H1 (cell line): ENCODE data around the gene NDUFB6. TPM values are rescaled to one million over a fixed set of nuclear protein-coding genes. Genes with fewer than 3 reads are reported as not detected.

ENCODE experiments used
- CTCF ChIA-PET: fragments of 300-600 bp; sonication (Branson Sonifier 250); formaldehyde crosslinking; loops from one replicate; lab custom pipeline; 2021; ENCODE audit not compliant: partially characterized antibody; lab: Charles Lee
- POLR2A ChIA-PET: fragments of 300-600 bp; sonication (Branson Sonifier 250); formaldehyde crosslinking; loops from one replicate; lab custom pipeline; 2021; ENCODE audit warnings: inconsistent platforms; ENCODE audit not compliant: partially characterized antibody; lab: Charles Lee
- DNase-seq, 2 experiments: peaks; one replicate each; pipeline versions ENCODE4 v3.0.0 to v3.0.0-alpha.2; 2010 to 2022; ENCODE audit warnings: low spot score in 2 of 2, low read depth in 1 of 2, mixed read lengths in 1 of 2
- FAIRE-seq: peaks from 2 replicates; lab custom pipeline; 2011; peaks lifted over from hg19 to GRCh38; lab: Jason Lieb, UNC
- H2AFZ ChIP-seq: 2 replicates; pipeline ENCODE4 v1.8.1; 2012; ENCODE audit warnings: low read length, inconsistent platforms
- H2AK5ac ChIP-seq: 2 replicates; pipeline ENCODE4 v1.6.1; 2013; ENCODE audit warnings: low read depth, low read length
- H2BK120ac ChIP-seq: replicated peaks from 2 replicates; pipeline ENCODE3; 2013; ENCODE audit warnings: low read depth, low read length, inconsistent platforms
- H2BK12ac ChIP-seq: 2 replicates; pipeline ENCODE4 v1.6.1; 2013; ENCODE audit warnings: low read depth, low read length
- H2BK15ac ChIP-seq: 2 replicates; pipeline ENCODE4 v1.6.1; 2013; ENCODE audit warnings: low read length
- H2BK20ac ChIP-seq: 2 replicates; pipeline ENCODE4 v1.6.1; 2013; ENCODE audit warnings: low read length
- H2BK5ac ChIP-seq: 2 replicates; pipeline ENCODE4 v1.6.1; 2013; ENCODE audit warnings: low read depth, low read length
- H3K14ac ChIP-seq: 2 replicates; pipeline ENCODE4 v1.6.1; 2013; ENCODE audit warnings: inconsistent platforms; ENCODE audit not compliant: insufficient read length
- H3K18ac ChIP-seq: 2 replicates; pipeline ENCODE4 v1.6.1; 2013; ENCODE audit warnings: low read length; ENCODE audit errors: extremely low read depth
- H3K23ac ChIP-seq: 2 replicates; pipeline ENCODE4 v1.6.1; 2013; ENCODE audit warnings: inconsistent platforms; ENCODE audit not compliant: insufficient read length
- H3K23me2 ChIP-seq: 2 replicates; pipeline ENCODE4 v1.6.1; 2013; ENCODE audit warnings: low read depth, low read length
- H3K27ac ChIP-seq: 2 replicates; pipeline ENCODE4 v1.6.1; 2011; ENCODE audit warnings: low read depth, low read length, inconsistent platforms
- H3K27me3 ChIP-seq, 4 experiments: replicated peaks in 1 of 4; 1 replicate in 1 of 4; 2 replicates in 3 of 4; pipeline versions ENCODE4 v1.6.1 to v1.8.1; 2011 to 2013; ENCODE audit warnings: low read length in 3 of 4, mild to moderate bottlenecking in 3 of 4, inconsistent platforms in 2 of 4, mixed read lengths in 2 of 4, moderate library complexity in 1 of 4; ENCODE audit not compliant: control insufficient read depth in 3 of 4, insufficient read depth in 3 of 4; ENCODE audit errors: extremely low read depth in 1 of 4
- H3K36me3 ChIP-seq, 4 experiments: 2 replicates each; pipeline versions ENCODE4 v1.6.1 to v1.8.1; 2011 to 2013; ENCODE audit warnings: mild to moderate bottlenecking in 4 of 4, low read length in 3 of 4, moderate library complexity in 2 of 4, control low read depth in 1 of 4, inconsistent platforms in 1 of 4; ENCODE audit not compliant: insufficient read depth in 4 of 4, control insufficient read depth in 2 of 4
- H3K4ac ChIP-seq: replicated peaks from 2 replicates; pipeline ENCODE3; 2013; ENCODE audit warnings: low read length, low read depth, mixed read lengths, inconsistent platforms; ENCODE audit not compliant: insufficient read length
- H3K4me1 ChIP-seq, 4 experiments: replicated peaks in 1 of 4; 1 replicate in 1 of 4; 2 replicates in 3 of 4; pipeline versions ENCODE4 v1.6.1 to v1.8.1; 2011 to 2013; ENCODE audit warnings: low read length in 3 of 4, inconsistent platforms in 2 of 4, mixed read lengths in 1 of 4; ENCODE audit not compliant: insufficient read depth in 4 of 4, control insufficient read depth in 3 of 4
- H3K4me2 ChIP-seq, 2 experiments: 2 replicates each; pipeline versions ENCODE4 v1.6.1 to v1.8.1; 2011 to 2013; ENCODE audit warnings: low read depth in 2 of 2, low read length in 2 of 2, control low read depth in 1 of 2, inconsistent platforms in 1 of 2, mild to moderate bottlenecking in 1 of 2; ENCODE audit not compliant: insufficient read depth in 1 of 2
- H3K4me3 ChIP-seq, 4 experiments: fragments of 200-600, 300-600 bp in 1 of 4; sonication (generic), shearing (Covaris generic), sonication (Bioruptor Twin) in 1 of 4; 2 replicates each; pipeline versions ENCODE4 v1.5.1 to v1.8.1; 2011 to 2016; ENCODE audit warnings: low read length in 4 of 4, low read depth in 3 of 4, control low read depth in 2 of 4, inconsistent platforms in 2 of 4, mild to moderate bottlenecking in 2 of 4, mixed read lengths in 1 of 4, moderate library complexity in 1 of 4; ENCODE audit not compliant: insufficient read depth in 2 of 4; ENCODE audit errors: extremely low read depth in 1 of 4
- H3K56ac ChIP-seq: replicated peaks from 2 replicates; pipeline ENCODE3; 2013; ENCODE audit warnings: low read depth, mild to moderate bottlenecking, mixed read lengths, low read length, inconsistent platforms; ENCODE audit not compliant: insufficient read length
- H3K79me1 ChIP-seq: 2 replicates; pipeline ENCODE4 v1.6.1; 2013; ENCODE audit warnings: low read depth, low read length, control low read depth
- H3K79me2 ChIP-seq, 2 experiments: 2 replicates each; pipeline versions ENCODE4 v1.6.1 to v1.8.1; 2012 to 2013; ENCODE audit warnings: low read length in 2 of 2, mild to moderate bottlenecking in 2 of 2, inconsistent platforms in 1 of 2; ENCODE audit not compliant: insufficient read depth in 2 of 2, control insufficient read depth in 1 of 2
- H3K9ac ChIP-seq, 4 experiments: replicated peaks in 1 of 4; 1 replicate in 1 of 4; 2 replicates in 3 of 4; pipeline versions ENCODE4 v1.6.1 to v1.8.1; 2011 to 2013; ENCODE audit warnings: low read depth in 3 of 4, low read length in 3 of 4, control low read depth in 2 of 4, mild to moderate bottlenecking in 2 of 4, moderate library complexity in 2 of 4, inconsistent platforms in 1 of 4; ENCODE audit errors: extremely low read depth in 1 of 4
- H3K9me3 ChIP-seq, 2 experiments: 2 replicates each; pipeline versions ENCODE4 v1.6.1 to v1.8.1; 2012 to 2013; ENCODE audit warnings: mild to moderate bottlenecking in 2 of 2, moderate library complexity in 2 of 2, control low read depth in 1 of 2, inconsistent platforms in 1 of 2, low read depth in 1 of 2, low read length in 1 of 2, mixed read lengths in 1 of 2; ENCODE audit not compliant: insufficient read depth in 2 of 2
- H4K20me1 ChIP-seq, 2 experiments: replicated peaks in 1 of 2; 2 replicates each; pipeline versions ENCODE3 to v1.8.1; 2011 to 2013; ENCODE audit warnings: inconsistent platforms in 2 of 2, low read length in 2 of 2, mild to moderate bottlenecking in 1 of 2; ENCODE audit not compliant: insufficient read depth in 2 of 2, control insufficient read depth in 1 of 2
- H4K5ac ChIP-seq: 2 replicates; pipeline ENCODE4 v1.6.1; 2013; ENCODE audit warnings: low read length, low read depth, mixed read lengths, inconsistent platforms; ENCODE audit not compliant: insufficient read length
- H4K8ac ChIP-seq: 2 replicates; pipeline ENCODE4 v1.8.0; 2013; ENCODE audit warnings: mild to moderate bottlenecking, moderate library complexity, low read length, inconsistent platforms; ENCODE audit not compliant: insufficient read depth; ENCODE audit errors: extremely low read depth
- H4K91ac ChIP-seq: replicated peaks from 2 replicates; pipeline ENCODE3; 2013; ENCODE audit warnings: low read length, mixed read lengths, inconsistent platforms; ENCODE audit not compliant: insufficient read length
- ATF3 ChIP-seq: IDR thresholded peaks from 2 replicates; pipeline ENCODE4 v1.6.1; 2011; ENCODE audit warnings: low read depth, mild to moderate bottlenecking, low read length; ENCODE audit not compliant: insufficient read depth
- BACH1 ChIP-seq: IDR thresholded peaks from 2 replicates; pipeline ENCODE4 v1.6.1; 2012; ENCODE audit warnings: low read length, improper control_type of control experiment
- SAP30 ChIP-seq: fragments of 300-600 bp; sonication (generic); IDR thresholded peaks from 2 replicates; pipeline ENCODE4 v1.7.1; 2012; ENCODE audit warnings: low read length, moderate library complexity, mild to moderate bottlenecking, inconsistent platforms; ENCODE audit not compliant: insufficient read depth, insufficient replicate concordance
- USF2 ChIP-seq: IDR thresholded peaks from 2 replicates; pipeline ENCODE4 v1.6.1; 2011; ENCODE audit warnings: low read length, improper control_type of control experiment
- YY1 ChIP-seq: IDR thresholded peaks from 2 replicates; pipeline ENCODE4 v1.6.1; 2011; ENCODE audit warnings: low read depth, mild to moderate bottlenecking, low read length
- WGBS, 2 experiments: shearing (Covaris generic) in 1 of 2; methylation state at CpG; one replicate each; pipeline versions ENCODE4 v1.1.6 to v1.1.7; 2013 to 2015; ENCODE audit warnings: low lambda C conversion rate in 2 of 2, mixed read lengths in 2 of 2, inconsistent platforms in 1 of 2, low coverage in 1 of 2, missing lambda C conversion rate in 1 of 2; ENCODE audit not compliant: insufficient replicate concordance in 2 of 2, insufficient coverage in 1 of 2, insufficient read length in 1 of 2; ENCODE audit errors: extremely low coverage in 1 of 2, missing lambda C conversion rate in 1 of 2; 5-methylcytosine and 5-hydroxymethylcytosine counted together
- polyA plus RNA-seq, 7 experiments: library from polyadenylated mRNA; depleted of rRNA in 3 of 7; stranded (reverse) in 5 of 7; unstranded in 2 of 7; fragments of >200 nt in 5 of 7; fragments of 200-250 nt in 2 of 7; gene quantifications; 1 replicate in 5 of 7; 2 replicates in 1 of 7; 4 replicates in 1 of 7; pipeline versions ENCODE4 v1.2.1 to v1.2.3, GENCODE V29; 2011 to 2013; ENCODE audit warnings: missing spikeins in 2 of 7, mixed read lengths in 2 of 7
- total RNA-seq: library from RNA; stranded (reverse); fragmentation: NEBNext Ultra II Directional; extraction: Animal tissue kit (Norgen Biotek cat#: 25700); gene quantifications from 2 replicates; pipeline ENCODE4 v1.2.1, GENCODE V29; 2021

NDUFB6 gene
- total and polyA plus RNA-seq, 2 of the 8 experiments (the other 6 are each of a cell fraction or from before 2014, with no cell fraction given) = 55.8 to 61.4 TPM

- no peak overlapping the region for H2BK5ac ChIP-seq
- H3K56ac ChIP-seq = no peak overlapping the region
- no peak overlapping the region for H3K27ac ChIP-seq
- H4K20me1 ChIP-seq = no peaks in the 10 kb centered on the region
- H4K8ac ChIP-seq = no peak overlapping the region
- H3K9ac ChIP-seq = no peak overlapping the region
- no peak overlapping the region for H2AFZ ChIP-seq
- POLR2A ChIA-PET = no interaction called here
- H4K5ac ChIP-seq = no peak overlapping the region
- DNase-seq (no peak), FAIRE-seq (no peak)
- H3K4me2 ChIP-seq = no peak overlapping the region
- H3K23ac ChIP-seq = no peak overlapping the region
- 65% methylated on average over 1 of the region's 1 CpG; no CpG with 5 or more reads in 1 of the 2 experiments for WGBS, 2 experiments
- CTCF ChIA-PET = interaction anchor here (1.2 to 7.2 kb wide), 8 partner anchors 8 to 378 kb away, joined by 3 to 70 read pairs (median 8); no protein-coding TSS in a partner anchor
- H3K79me1 ChIP-seq = no peaks in the 10 kb centered on the region
- H2BK12ac ChIP-seq = no peak overlapping the region
- no peak overlapping the region for H3K14ac ChIP-seq
- no peaks in the 10 kb centered on the region for H3K36me3 ChIP-seq
- no peaks in the 10 kb centered on the region for H3K79me2 ChIP-seq
- no peak overlapping the region for H3K4ac ChIP-seq
- no peak for TF ChIP-seq ATF3
- no peak for TF ChIP-seq USF2
- no peak for TF ChIP-seq BACH1
- no peak for TF ChIP-seq YY1
- no peak for TF ChIP-seq SAP30
- H3K18ac ChIP-seq = no peak overlapping the region
- no peak overlapping the region for H4K91ac ChIP-seq
- no peak overlapping the region for H2BK120ac ChIP-seq
- H3K9me3 ChIP-seq = no peaks in the 10 kb centered on the region
- H2BK20ac ChIP-seq = no peak overlapping the region
- H3K4me1 ChIP-seq = no peaks in the 10 kb centered on the region
- no peak overlapping the region for H3K4me3 ChIP-seq
- H3K27me3 ChIP-seq = no peaks in the 10 kb centered on the region
- no peaks in the 10 kb centered on the region for H3K23me2 ChIP-seq
- H2AK5ac ChIP-seq = no peak overlapping the region
- H2BK15ac ChIP-seq = no peak overlapping the region
Measured at GRCh38 chr9:32590898-32591297, 17.9 kb upstream of the NDUFB6 start.
